GM12864 (cell line): ENCODE measurements around the gene NOS1.

Source experiments
- DNase-seq: peaks from one replicate; pipeline ENCODE4 v3.0.0-alpha.2; 2011; ENCODE audit warnings: low read depth
- H3K4me3 ChIP-seq: 2 replicates; pipeline ENCODE4 v1.5.1; 2011; ENCODE audit warnings: mild to moderate bottlenecking, low read depth, low read length, control low read depth
- CTCF ChIP-seq: IDR thresholded peaks from 2 replicates; pipeline ENCODE4 v1.5.1; 2011; ENCODE audit warnings: low read depth, mild to moderate bottlenecking, moderate library complexity, low read length, control low read depth, inconsistent platforms; ENCODE audit errors: missing control alignments

The NOS1 gene

DNA sequence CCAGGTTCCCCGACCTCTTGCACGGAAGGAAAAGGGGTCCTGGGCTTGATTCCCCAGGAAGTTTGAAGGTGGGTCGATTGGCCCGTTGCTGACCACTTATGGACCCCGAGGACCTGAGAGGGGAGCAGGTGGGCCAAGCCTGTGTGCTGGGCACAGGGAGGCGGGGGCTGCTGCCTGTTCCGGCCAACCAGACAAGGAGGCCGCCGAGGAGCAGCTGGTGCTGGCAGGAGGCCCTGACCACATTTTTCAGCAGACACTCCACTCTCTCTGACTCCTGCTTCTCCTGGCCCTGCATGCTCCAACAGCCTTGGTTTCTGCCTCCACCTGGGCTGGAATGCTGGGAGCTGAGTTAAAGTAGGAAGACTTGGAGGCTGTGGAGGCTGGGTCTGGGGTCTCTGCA, 42.8 kb downstream of the NOS1 start:
- no peak overlapping the region for H3K4me3 ChIP-seq
- DNase-seq, result no peak
- no peak for TF ChIP-seq CTCF

DNA sequence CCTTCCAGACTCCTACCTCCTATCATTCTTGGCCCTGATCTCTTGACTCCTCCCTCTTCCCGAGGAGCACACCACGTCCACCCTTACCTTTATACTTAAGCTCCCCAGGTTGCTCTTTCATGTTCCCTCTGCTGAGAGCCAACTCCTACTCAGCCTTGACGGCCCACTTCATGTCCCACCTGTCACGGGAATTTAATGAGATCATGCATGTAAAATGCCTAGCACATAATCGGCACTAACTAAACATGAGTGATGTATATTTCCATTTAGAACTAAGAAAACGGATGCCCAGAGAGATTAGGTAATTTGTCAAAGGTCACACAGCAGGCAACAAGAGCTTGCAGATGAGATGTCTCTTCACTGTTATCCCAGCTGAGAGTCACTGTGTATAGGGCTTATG, 45.1 kb downstream of the NOS1 start:
- TF ChIP-seq CTCF, result no peak
- no peak overlapping the region for H3K4me3 ChIP-seq
- DNase-seq, result no peak

DNA sequence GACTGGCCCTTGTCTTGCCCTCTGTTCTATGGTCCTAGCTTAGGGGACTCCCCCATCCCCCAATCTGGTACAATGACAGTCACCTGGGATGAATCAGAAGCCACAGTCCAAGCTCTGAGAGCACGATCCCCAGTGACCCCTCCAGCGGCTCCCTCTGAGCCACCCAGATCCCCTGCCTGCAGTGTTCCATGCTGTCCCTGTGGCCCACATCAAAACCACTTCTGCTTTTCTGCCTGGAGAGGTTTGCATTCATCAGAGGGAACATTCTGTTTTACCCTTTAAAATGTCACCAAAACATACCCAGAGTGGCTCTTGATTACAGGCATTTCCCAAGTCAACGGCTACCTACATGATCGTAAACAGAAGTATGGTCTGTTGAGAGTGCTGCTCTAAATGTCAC, 47.5 kb downstream of the NOS1 start:
- TF ChIP-seq CTCF, result no peak
- H3K4me3 ChIP-seq, result no peak overlapping the region
- no peak for DNase-seq

- no peak for DNase-seq
- no peak for TF ChIP-seq CTCF
- H3K4me3 ChIP-seq, result no peak overlapping the region
These were observed 48.7 kb downstream of the NOS1 start for GRCh38 chr12:117312770-117313169.

- TF ChIP-seq CTCF, result no peak
- no peak overlapping the region for H3K4me3 ChIP-seq
- DNase-seq, result no peak
These were observed 52.0 kb downstream of the NOS1 start for GRCh38 chr12:117309276-117309925.

GRCh38 chr12:117300174-117300573, 61.3 kb downstream of the NOS1 start:
- TF ChIP-seq CTCF, result no peak
- DNase-seq, result no peak
- no peak overlapping the region for H3K4me3 ChIP-seq

DNA sequence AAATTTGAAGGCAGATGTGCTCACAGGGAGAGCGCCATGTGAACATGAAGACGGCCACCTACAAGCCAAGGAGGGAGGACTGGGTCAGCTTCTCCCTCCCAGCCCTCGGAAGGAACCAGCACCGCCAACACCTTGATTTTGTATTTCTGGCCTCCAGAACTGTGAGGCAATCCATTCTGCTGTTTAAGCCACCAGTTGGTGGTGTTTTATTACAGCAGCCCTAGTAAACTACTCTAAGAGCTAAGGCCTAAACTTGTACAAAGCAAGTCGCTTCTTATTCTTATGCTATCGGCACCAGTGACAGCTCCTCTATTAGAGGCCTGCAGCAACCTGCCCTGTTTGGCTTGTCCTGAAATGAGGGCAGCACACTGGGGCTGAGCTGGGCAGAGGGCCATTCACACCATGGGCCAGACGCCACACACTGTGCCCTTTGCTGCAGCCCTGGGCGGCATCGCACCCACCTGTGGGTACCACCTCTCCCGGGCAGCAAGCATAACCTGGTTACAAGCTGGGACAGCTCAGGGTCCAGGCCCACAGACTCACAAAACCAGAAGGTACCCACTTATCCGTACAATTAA, 62.7 kb downstream of the NOS1 start:
- no peak for TF ChIP-seq CTCF

More for the DNA sequence above, 62.7 kb downstream of the NOS1 start:
- H3K4me3 ChIP-seq, result no peak overlapping the region
- DNase-seq, result no peak
